HG03558 (cell line): ENCODE results near the gene REV1.

Experiments used
- ATAC-seq: cut with Tn5 transposase; IDR thresholded peaks from one replicate; pipeline ENCODE4 v1.9.1; 2021; ENCODE audit warnings: moderate number of reproducible peaks; ENCODE audit not compliant: unreplicated experiment; ENCODE audit errors: extremely low read depth

REV1 gene

GRCh38 chr2:99406137-99406536 is 83.7 kb downstream of the REV1 start:
- ATAC-seq = no peak

DNA sequence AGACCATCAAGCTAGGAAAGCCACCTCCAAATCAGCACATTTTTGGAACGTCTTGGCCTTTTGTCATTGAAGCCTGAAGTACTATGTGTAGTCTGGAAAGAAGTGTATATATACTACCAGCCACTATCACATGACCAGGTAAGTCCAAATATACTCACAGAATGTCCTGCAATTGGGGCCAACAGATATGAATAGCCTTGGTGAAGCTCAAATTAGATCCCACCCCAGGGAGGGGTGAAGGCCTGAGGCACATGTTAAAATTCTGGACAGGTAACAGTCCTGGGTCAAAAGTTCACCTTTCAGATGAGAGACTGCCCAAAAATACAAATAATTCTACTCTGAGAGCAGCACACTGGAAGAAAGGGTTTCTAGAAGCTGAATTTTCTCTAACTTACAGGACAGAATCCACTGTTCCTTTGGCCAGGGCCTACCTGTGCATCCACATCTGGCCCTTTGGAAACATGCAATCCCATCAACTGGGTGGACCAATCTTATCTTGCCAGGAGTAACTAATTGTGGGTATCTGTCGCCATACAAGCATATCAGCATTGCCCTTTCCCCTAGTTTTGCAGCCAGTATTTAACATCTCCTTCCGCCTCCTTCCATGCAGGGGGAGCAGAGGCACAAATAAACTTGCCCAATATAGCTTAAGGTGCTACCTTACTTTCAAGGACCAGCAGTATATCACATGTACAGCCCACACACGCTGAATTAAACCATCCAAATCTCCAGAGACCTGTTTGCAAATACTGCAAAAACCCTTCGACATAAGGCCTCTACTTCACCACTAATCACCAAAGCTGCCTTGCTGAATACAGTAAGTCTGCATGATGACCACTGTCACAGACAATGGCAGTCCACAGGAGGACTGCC is 84.8 kb downstream of the REV1 start:
- ATAC-seq = no peak

DNA sequence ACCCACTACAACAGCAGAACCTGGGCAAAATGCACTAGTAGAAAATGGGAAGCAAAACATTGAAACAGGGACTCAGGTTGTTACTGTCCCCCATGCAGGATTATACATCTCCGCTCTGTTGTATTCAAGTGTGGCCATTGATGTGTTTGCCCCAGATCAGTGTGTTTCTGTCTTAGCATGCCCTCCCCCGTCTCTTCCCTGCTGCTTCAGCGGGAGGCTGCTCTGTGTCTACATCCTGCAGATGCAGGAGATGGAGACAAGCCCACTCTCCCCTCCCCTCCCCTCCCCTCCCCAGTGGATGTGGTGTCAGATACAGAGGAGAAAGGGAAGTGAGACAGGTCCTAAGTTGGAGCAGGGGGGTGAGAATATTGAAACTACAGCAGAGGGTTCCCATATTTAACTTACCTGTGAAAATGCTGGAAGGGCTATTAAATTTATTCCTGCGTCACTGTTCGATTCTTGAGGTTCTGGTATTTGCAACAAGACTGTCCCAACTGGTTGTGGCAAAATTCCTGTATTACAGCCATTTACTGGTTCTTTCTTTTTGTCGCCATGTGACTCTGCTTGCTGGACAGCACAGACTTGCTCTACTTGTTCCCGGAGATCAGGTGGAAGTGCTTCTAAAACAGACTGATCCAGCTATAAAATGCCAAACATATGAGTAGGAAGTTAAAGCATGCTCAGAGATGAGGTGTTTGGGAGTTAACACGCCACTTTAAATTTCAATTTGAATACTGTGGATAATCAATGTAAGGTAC is 85.6 kb downstream of the REV1 start:
- no peak for ATAC-seq

DNA sequence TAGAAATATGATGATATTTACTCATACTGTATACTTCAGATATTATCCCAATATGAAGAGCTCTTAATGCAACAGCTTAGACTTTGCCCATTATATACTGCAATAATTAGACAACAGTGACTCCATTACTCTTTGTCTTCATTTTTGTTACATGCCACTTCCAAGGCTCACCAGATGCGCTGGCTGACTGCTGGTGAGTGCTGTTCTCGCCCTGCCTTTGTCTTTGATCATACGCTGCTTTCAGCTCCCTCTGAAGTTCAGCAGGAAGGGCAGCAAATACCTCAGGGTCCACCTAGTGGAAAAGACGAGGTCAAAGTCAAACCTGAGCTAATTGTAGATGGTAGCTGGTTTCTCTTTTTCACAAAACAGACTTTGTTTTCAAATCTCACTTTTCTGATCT is 86.3 kb downstream of the REV1 start:
- no peak for ATAC-seq

GRCh38 chr2:99403084-99403483 is 86.7 kb downstream of the REV1 start:
- no peak for ATAC-seq

DNA sequence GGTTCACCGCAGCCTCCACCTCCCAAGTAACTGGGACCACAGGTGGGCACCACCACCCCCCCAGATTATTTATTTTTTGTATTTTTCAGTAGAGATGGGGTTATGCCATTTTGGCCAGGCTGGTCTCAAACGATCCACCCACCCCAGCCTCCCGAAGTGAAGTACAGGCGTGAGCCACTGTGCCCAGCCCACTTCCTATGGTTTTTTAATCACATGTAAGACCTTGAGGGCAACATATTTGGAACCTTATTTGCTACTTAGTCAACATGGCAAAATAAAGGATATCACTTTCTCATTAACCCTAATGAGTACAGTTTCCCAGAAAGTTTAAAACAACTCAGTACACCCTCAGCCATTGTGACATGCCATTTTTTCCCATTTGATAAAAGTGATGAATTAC is 88.0 kb downstream of the REV1 start:
- ATAC-seq = no peak

GRCh38 chr2:99399795-99400194 is 90.0 kb downstream of the REV1 start:
- ATAC-seq = no peak

GRCh38 chr2:99399063-99399462 is 90.8 kb downstream of the REV1 start:
- ATAC-seq = no peak

DNA sequence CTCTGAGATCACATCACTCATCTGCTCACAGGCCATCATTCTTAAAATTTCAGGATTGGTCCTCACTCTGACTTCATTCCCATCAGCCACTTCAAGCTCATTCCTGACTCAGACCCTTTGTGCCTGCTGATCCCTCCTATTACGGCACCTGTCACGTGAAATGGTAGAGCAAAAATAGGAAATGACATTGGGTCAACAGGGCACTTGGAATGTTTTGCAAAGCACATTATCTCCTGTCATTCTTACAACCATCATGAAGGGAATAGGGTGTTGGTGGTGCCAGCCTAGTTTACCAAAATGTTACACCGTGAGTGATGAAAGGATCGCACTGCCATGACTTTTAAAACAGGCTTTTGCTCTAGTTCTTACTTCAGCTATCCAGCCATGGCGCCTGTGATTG is 91.5 kb downstream of the REV1 start:
- ATAC-seq = no peak

- no peak for ATAC-seq
These were observed 92.4 kb downstream of the REV1 start for GRCh38 chr2:99397266-99397920.

DNA sequence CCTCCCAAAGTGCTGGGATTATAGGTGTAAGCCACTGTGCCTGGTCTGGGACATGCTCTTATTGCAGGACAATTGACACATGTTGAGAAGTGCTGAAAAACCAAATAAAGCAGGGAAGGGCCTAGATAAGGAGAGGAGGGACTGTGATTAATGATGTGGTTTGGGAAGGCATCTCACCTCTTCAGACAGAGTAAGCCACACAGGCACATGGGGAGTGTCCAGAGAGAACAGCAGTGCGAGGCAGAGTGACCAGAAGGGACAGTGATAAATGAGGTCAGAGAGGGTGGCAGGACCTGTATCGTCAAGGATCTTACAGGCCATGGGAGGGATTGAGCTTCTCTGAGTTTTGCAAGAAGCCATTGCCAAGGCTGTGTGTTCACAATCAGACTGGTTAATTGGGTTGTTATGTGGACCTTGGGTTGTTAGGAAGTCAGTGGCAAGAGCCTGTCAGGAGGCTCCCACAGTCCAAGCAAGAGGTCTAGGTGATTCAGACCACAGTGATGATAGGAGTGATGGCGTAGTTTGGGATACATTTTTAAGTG is 94.2 kb downstream of the REV1 start:
- ATAC-seq = no peak

DNA sequence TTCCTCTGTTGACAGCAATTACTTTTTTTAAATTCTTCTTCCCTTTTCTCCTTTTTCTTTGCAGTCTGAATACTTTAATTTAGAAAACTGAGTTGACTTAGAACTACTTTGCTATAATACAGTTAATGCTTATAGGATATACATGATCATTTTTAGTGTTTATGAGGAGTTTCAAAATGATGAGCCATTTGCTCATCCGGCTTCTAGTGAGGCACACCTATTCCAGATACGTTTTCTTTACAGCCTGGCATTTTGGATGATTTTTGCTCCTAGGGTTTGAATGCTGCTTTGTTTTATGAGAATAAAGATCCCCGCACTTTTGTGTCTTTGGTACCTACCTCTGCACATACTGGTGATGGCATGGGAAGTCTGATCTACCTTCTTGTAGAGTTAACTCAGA is 99.9 kb downstream of the REV1 start:
- no peak for ATAC-seq

- no peak for ATAC-seq
These were observed 100.4 kb downstream of the REV1 start for GRCh38 chr2:99389371-99389770.

DNA sequence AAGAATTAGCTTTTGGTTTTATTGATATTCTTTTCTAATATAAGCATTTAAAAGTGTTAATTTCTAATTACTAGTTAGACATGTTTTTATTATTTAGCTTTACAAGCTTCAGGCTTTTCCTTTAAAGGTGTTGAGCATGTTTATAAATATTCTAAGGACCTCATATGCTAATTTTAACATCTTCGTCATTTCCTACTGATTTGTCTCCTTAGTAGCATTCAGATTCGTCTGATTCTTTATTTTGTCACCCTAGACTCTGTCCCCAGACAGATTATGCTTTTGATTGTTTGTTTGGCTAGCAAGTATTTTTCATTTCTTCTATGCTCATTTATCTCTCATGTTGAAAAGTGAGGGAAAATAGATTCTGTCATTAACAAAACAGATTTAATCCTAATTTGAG is 100.9 kb downstream of the REV1 start:
- no peak for ATAC-seq

DNA sequence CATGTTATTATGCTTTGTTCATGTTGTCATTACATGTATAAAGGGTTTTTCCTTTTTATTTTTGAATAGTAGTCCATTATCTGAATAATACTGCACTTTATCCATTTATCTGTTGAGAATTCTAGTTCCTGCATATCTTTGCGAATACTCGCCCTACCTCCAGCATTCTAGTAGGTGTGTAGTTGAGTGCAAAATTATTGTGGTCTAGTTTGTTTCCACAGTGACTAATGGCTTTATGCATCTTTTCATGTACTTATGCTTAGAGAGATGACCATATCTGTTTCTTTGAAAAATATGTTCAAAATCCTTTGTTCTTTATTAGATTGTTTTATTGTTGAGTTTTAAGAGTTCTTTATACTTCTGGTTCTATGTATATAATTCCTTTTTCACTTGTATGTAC is 103.8 kb downstream of the REV1 start:
- ATAC-seq = no peak

DNA sequence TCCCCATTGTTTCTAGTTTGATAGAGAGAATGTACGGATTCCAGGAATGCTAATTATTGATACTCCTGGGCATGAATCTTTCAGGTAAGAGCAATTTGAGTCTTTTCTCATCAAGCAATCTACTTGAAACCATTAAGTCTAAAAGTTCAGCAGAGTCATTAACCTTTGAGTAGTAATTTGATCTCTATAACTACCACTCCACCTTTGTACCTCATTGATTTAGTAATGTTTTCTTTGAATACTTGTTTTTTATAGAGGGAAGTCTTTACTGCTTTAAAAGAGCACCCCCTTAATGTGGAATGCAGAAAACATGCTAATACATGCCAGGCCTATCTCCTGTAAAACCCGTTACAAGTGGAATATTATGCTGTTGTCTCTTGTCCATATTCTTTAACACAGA is 107.7 kb downstream of the REV1 start:
- ATAC-seq = no peak

GRCh38 chr2:99380376-99381010 is 109.3 kb downstream of the REV1 start:
- no peak for ATAC-seq

GRCh38 chr2:99377879-99378278 is 111.9 kb downstream of the REV1 start:
- ATAC-seq = no peak

- ATAC-seq = no peak
These were observed 113.5 kb downstream of the REV1 start for GRCh38 chr2:99376254-99376864.

GRCh38 chr2:99374747-99375146 is 115.1 kb downstream of the REV1 start:
- no peak for ATAC-seq
